Keratinocyte (primary cell): ENCODE data around the gene BOD1L1. TPM values are rescaled to one million over a fixed set of nuclear protein-coding genes. Genes with fewer than 3 reads are reported as not detected.

Experiments
- DNase-seq: peaks from one replicate; pipeline ENCODE4 v3.0.0-alpha.2; 2011; ENCODE audit warnings: low read depth, missing footprints, low spot score
- FAIRE-seq: peaks from 2 replicates; lab custom pipeline; 2011; peaks lifted over from hg19 to GRCh38; lab: Jason Lieb, UNC
- H2AFZ ChIP-seq: 2 replicates; pipeline ENCODE4 v1.6.0; 2012; ENCODE audit warnings: low read length, control low read depth, inconsistent platforms; ENCODE audit not compliant: control insufficient read depth
- H3K27ac ChIP-seq: 2 replicates; pipeline ENCODE4 v1.5.1; 2011; ENCODE audit warnings: low read length; ENCODE audit not compliant: control insufficient read depth, insufficient read depth
- H3K27me3 ChIP-seq: 3 replicates; pipeline ENCODE4 v1.6.0; 2011; ENCODE audit warnings: low read length; ENCODE audit not compliant: control insufficient read depth, insufficient read depth; ENCODE audit errors: extremely low read depth
- H3K36me3 ChIP-seq, 2 experiments: 2 replicates in 1 of 2; 3 replicates in 1 of 2; pipeline ENCODE4 v1.5.1; 2011; ENCODE audit warnings: low read length in 2 of 2, mild to moderate bottlenecking in 1 of 2; ENCODE audit not compliant: control insufficient read depth in 2 of 2, insufficient read depth in 2 of 2; ENCODE audit errors: extremely low read depth in 1 of 2
- H3K4me1 ChIP-seq: 3 replicates; pipeline ENCODE4 v1.5.1; 2011; ENCODE audit warnings: low read length; ENCODE audit not compliant: control insufficient read depth, insufficient read depth; ENCODE audit errors: extremely low read depth
- H3K4me2 ChIP-seq: 3 replicates; pipeline ENCODE4 v1.6.0; 2011; ENCODE audit warnings: low read depth, low read length; ENCODE audit not compliant: control insufficient read depth, insufficient read depth; ENCODE audit errors: extremely low read depth
- H3K4me3 ChIP-seq, 3 experiments: fragments of 200-600 bp in 1 of 3; sonication (generic) in 1 of 3; 2 replicates in 2 of 3; 3 replicates in 1 of 3; pipeline ENCODE4 v1.5.1; 2011 to 2016; ENCODE audit warnings: low read length in 3 of 3, mild to moderate bottlenecking in 3 of 3, control low read depth in 2 of 3, inconsistent platforms in 1 of 3, low read depth in 1 of 3, mixed read lengths in 1 of 3, mixed run types in 1 of 3, moderate library complexity in 1 of 3; ENCODE audit not compliant: control insufficient read depth in 2 of 3, insufficient read depth in 2 of 3; ENCODE audit errors: extremely low read depth in 1 of 3
- H3K79me2 ChIP-seq: 2 replicates; pipeline ENCODE4 v1.6.0; 2012; ENCODE audit warnings: low read length; ENCODE audit not compliant: control insufficient read depth, insufficient read depth
- H3K9ac ChIP-seq: 3 replicates; pipeline ENCODE4 v1.6.0; 2011; ENCODE audit warnings: low read length; ENCODE audit not compliant: control insufficient read depth, insufficient read depth; ENCODE audit errors: extremely low read depth
- H3K9me1 ChIP-seq: 3 replicates; pipeline ENCODE4 v1.6.0; 2011; ENCODE audit warnings: low read length; ENCODE audit not compliant: control insufficient read depth, insufficient read depth; ENCODE audit errors: extremely low read depth
- H3K9me3 ChIP-seq: 2 replicates; pipeline ENCODE4 v1.5.1; 2012; ENCODE audit warnings: low read depth, low read length; ENCODE audit not compliant: control insufficient read depth
- H4K20me1 ChIP-seq: 3 replicates; pipeline ENCODE4 v1.6.0; 2011; ENCODE audit warnings: low read length; ENCODE audit not compliant: control insufficient read depth, insufficient read depth; ENCODE audit errors: extremely low read depth
- EZH2 ChIP-seq: IDR thresholded peaks from one replicate; pipeline ENCODE4 v1.6.1; 2012; ENCODE audit warnings: inconsistent platforms, mild to moderate bottlenecking, low read length, moderate library complexity
- dilution Hi-C: fragments of 300-500 bp; cut with MboI; formaldehyde crosslinking; loops from one replicate; pipeline ENCODE4 v1.7.0; 2020; ENCODE audit warnings: low sequenced_read_pairs; ENCODE audit not compliant: extremely low pct_ligation_motif_present
- polyA plus RNA-seq, 5 experiments: library from polyadenylated mRNA; depleted of rRNA in 3 of 5; stranded (reverse) in 3 of 5; stranded (forward) in 1 of 5; unstranded in 1 of 5; fragments of >200 nt; gene quantifications; 1 replicate in 1 of 5; 2 replicates in 3 of 5; 3 replicates in 1 of 5; pipeline versions ENCODE4 v1.2.1 to v1.2.3, GENCODE V29; 2011 to 2012; ENCODE audit warnings: missing spikeins in 2 of 5, low read depth in 1 of 5, low replicate concordance in 1 of 5
- TF ChIP-seq, protein P1 (sequence below), 3 experiments: IDR thresholded peaks in 1 of 3; conservative IDR thresholded peaks in 1 of 3; optimal IDR thresholded peaks in 1 of 3; 2 replicates in 2 of 3; 3 replicates in 1 of 3; pipeline versions ENCODE3 to v1.5.1; 2011; ENCODE audit warnings: low read length in 3 of 3, mild to moderate bottlenecking in 3 of 3, moderate library complexity in 2 of 3, control low read depth in 1 of 3, inconsistent platforms in 1 of 3; ENCODE audit not compliant: insufficient read depth in 2 of 3; ENCODE audit errors: extremely low read depth in 1 of 3

BOD1L1 gene
- polyA plus RNA-seq, 1 donor (not counting 4 experiments of a cell fraction or from before 2014, with no cell fraction given), result 20.6 TPM

DNA sequence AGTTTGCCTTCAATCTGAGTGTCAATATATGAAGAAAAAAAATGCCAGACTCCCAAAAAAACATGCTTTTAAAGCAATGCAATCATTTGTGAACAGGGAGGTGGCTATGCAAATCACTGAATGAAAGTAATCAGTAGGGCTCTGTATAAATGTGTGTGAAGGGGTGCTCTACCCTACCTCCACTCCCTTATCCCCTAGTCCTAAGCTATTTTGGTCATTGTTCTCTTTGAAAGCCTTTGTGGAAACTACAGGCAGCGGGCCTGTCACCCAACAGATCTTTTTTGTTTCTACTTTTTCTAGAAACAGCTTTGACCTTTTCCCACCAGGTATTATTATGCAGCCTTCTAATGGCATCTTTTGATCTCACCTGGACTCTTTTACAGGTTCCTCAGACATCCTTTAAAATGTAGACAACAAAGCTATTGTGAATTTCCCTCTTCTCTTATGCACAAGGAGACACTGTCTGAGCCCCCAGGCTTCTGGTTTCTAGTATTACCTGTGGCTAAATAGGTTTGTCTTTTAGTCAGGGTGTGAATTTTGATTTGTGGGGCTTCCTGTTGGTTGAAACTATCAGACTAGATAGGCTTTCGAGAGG lies 9.2 kb downstream of the BOD1L1 start:
- dilution Hi-C loops, result no loop called here
- FAIRE-seq (no peak), DNase-seq (no peak)

DNA sequence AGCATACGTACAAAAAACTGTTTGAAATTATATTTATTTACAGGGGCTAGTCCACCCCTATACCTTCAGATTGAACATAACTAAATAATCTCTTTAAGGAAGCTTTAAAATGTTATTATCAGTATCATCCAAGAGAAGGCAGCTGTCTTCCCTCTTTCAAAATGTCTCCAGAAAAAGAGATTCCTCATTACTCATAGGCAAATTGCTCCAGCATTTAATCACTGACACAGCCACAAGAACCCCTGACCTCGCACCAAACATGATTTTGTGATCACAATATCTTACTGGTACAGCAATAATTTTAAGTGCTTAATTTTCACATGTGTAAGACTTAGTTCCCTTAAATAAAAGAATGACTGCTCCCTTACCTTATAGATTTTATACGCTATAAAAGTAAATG lies 9.7 kb downstream of the BOD1L1 start:
- Histone ChIP-seq H3K36me3 (peaks cover 11 to 12% of the 10 kb centered on the region in 2 experiments), H3K4me3 (no peak overlapping the region), H3K4me2 (no peak overlapping the region), H3K79me2 (peaks cover 22% of the 10 kb centered on the region), H3K9me3 (no peaks in the 10 kb centered on the region), H3K4me1 (no peaks in the 10 kb centered on the region), H3K9me1 (no peaks in the 10 kb centered on the region), H4K20me1 (no peaks in the 10 kb centered on the region), H2AFZ (no peak overlapping the region), H3K27ac (no peak overlapping the region), H3K27me3 (no peaks in the 10 kb centered on the region), H3K9ac (no peak overlapping the region)
- DNase-seq (no peak), FAIRE-seq (no peak)
- dilution Hi-C loops, result no loop called here
- TF ChIP-seq EZH2, result no peak
- TF ChIP-seq, protein P1, sequence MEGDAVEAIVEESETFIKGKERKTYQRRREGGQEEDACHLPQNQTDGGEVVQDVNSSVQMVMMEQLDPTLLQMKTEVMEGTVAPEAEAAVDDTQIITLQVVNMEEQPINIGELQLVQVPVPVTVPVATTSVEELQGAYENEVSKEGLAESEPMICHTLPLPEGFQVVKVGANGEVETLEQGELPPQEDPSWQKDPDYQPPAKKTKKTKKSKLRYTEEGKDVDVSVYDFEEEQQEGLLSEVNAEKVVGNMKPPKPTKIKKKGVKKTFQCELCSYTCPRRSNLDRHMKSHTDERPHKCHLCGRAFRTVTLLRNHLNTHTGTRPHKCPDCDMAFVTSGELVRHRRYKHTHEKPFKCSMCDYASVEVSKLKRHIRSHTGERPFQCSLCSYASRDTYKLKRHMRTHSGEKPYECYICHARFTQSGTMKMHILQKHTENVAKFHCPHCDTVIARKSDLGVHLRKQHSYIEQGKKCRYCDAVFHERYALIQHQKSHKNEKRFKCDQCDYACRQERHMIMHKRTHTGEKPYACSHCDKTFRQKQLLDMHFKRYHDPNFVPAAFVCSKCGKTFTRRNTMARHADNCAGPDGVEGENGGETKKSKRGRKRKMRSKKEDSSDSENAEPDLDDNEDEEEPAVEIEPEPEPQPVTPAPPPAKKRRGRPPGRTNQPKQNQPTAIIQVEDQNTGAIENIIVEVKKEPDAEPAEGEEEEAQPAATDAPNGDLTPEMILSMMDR (optimal IDR thresholded peaks at IDR 0.05 in 1 of 3, IDR thresholded peaks at IDR 0.05 in 1 of 3, conservative IDR thresholded peaks at IDR 0.05 in 1 of 3; ENCODE audit: extremely low read depth in 1 of 3, insufficient read depth in 2 of 3, low read length in 3 of 3), result no peak

More for the DNA sequence above, 9.2 kb downstream of the BOD1L1 start:
- Histone ChIP-seq H3K36me3 (peaks cover 8 to 9% of the 10 kb centered on the region in 2 experiments), H3K27me3 (no peaks in the 10 kb centered on the region), H3K9me3 (no peaks in the 10 kb centered on the region), H3K4me1 (no peaks in the 10 kb centered on the region), H3K9ac (no peak overlapping the region), H3K27ac (no peak overlapping the region), H3K4me2 (no peak overlapping the region), H2AFZ (no peak overlapping the region), H3K9me1 (no peaks in the 10 kb centered on the region), H4K20me1 (no peaks in the 10 kb centered on the region), H3K4me3 (no peak overlapping the region), H3K79me2 (peaks cover 27% of the 10 kb centered on the region)
- TF ChIP-seq, protein P1 (optimal IDR thresholded peaks at IDR 0.05 in 1 of 3, IDR thresholded peaks at IDR 0.05 in 1 of 3, conservative IDR thresholded peaks at IDR 0.05 in 1 of 3; ENCODE audit: extremely low read depth in 1 of 3, insufficient read depth in 2 of 3, low read length in 3 of 3), result no peak
- no peak for TF ChIP-seq EZH2
